ENCODE data around the gene CELF2.

DNA sequence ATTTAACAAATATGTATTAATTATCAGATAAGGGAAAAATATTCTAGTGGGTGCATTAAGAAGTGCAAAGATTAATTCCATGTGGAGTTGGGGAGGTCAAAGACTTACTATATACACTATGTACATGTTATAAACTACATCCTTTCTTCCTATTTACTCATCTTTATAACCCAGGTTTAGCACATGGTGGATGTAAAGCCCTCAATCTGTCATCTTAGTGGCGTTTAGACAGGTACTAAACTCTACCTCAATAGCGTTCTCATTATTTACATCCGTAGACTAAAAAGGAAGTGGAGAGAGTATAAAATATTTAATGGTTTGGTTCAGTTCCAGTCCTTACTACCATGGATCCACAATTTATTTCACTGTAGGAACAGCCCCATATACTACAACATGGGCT, 14.8 kb upstream of the CELF2 start:
- no peak for TF ChIP-seq MAX (IDR thresholded peaks at IDR 0.05; ENCODE audit: low read depth, low read length)
- TF ChIP-seq, protein P1, sequence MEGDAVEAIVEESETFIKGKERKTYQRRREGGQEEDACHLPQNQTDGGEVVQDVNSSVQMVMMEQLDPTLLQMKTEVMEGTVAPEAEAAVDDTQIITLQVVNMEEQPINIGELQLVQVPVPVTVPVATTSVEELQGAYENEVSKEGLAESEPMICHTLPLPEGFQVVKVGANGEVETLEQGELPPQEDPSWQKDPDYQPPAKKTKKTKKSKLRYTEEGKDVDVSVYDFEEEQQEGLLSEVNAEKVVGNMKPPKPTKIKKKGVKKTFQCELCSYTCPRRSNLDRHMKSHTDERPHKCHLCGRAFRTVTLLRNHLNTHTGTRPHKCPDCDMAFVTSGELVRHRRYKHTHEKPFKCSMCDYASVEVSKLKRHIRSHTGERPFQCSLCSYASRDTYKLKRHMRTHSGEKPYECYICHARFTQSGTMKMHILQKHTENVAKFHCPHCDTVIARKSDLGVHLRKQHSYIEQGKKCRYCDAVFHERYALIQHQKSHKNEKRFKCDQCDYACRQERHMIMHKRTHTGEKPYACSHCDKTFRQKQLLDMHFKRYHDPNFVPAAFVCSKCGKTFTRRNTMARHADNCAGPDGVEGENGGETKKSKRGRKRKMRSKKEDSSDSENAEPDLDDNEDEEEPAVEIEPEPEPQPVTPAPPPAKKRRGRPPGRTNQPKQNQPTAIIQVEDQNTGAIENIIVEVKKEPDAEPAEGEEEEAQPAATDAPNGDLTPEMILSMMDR (IDR thresholded peaks at IDR 0.05; ENCODE audit: low read depth, low read length), result no peak
- no peak for TF ChIP-seq POLR2A (IDR thresholded peaks at IDR 0.05; ENCODE audit: extremely low read depth, insufficient read length)

Data from NB4 (cell line).